IPS-18c (cell line): ENCODE results near the gene PKD1L1.
"Not testable (repeated sequence)": the region's sequence is repeated elsewhere in the genome, so short reads cannot be mapped to it uniquely, and the experiment has no call there.

ENCODE experiments used
- H3K4me3 ChIP-seq: 2 replicates; pipeline ENCODE4 v1.7.0; 2013; ENCODE audit warnings: low read depth, mild to moderate bottlenecking, low read length, moderate library complexity; ENCODE audit not compliant: insufficient read depth
- H3K9me3 ChIP-seq: one replicate; pipeline ENCODE4 v1.6.1; 2013; ENCODE audit warnings: mild to moderate bottlenecking, low read length, moderate library complexity; ENCODE audit not compliant: control insufficient read depth, insufficient read depth

Gene PKD1L1, protein sequence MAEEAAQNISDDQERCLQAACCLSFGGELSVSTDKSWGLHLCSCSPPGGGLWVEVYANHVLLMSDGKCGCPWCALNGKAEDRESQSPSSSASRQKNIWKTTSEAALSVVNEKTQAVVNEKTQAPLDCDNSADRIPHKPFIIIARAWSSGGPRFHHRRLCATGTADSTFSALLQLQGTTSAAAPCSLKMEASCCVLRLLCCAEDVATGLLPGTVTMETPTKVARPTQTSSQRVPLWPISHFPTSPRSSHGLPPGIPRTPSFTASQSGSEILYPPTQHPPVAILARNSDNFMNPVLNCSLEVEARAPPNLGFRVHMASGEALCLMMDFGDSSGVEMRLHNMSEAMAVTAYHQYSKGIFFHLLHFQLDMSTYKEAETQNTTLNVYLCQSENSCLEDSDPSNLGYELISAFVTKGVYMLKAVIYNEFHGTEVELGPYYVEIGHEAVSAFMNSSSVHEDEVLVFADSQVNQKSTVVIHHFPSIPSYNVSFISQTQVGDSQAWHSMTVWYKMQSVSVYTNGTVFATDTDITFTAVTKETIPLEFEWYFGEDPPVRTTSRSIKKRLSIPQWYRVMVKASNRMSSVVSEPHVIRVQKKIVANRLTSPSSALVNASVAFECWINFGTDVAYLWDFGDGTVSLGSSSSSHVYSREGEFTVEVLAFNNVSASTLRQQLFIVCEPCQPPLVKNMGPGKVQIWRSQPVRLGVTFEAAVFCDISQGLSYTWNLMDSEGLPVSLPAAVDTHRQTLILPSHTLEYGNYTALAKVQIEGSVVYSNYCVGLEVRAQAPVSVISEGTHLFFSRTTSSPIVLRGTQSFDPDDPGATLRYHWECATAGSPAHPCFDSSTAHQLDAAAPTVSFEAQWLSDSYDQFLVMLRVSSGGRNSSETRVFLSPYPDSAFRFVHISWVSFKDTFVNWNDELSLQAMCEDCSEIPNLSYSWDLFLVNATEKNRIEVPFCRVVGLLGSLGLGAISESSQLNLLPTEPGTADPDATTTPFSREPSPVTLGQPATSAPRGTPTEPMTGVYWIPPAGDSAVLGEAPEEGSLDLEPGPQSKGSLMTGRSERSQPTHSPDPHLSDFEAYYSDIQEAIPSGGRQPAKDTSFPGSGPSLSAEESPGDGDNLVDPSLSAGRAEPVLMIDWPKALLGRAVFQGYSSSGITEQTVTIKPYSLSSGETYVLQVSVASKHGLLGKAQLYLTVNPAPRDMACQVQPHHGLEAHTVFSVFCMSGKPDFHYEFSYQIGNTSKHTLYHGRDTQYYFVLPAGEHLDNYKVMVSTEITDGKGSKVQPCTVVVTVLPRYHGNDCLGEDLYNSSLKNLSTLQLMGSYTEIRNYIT (N-terminal part only)

DNA sequence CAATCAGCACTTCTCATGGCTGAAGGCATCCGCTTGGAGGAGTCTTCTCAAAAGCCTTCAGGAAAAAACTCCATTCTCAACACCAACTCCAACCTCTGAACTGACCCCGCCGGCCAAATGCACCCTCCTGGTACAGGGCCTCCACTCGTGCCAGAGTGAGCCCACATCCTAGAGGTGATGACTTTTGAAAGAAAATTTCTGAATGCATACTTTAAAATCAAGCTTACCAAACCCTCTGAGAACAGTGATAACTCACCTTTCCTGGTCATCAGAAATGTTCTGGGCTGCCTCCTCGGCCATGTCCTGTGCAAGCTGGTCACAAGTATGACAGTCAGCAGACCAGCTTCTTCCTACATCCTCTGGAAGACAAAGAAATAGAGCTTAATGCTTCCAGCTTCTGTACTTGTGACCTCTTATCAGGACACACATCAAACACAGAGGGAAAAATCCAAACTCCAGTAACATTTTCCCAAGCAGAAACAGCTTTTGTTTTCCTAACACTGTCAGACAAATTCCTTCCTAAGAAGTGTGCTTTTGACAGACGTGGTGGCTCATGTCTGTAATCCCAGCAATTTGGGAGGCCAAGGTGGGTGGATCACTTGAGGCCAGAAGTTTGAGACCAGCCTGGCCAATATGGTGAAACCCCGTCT is at the start of gene PKD1L1:
TSS of gene PKD1L1 (minus strand) at position 326 of the 650 bp plus-strand sequence. CDS start at position 300, 26 bp downstream.
- Histone ChIP-seq H3K9me3 (no peaks in the 10 kb centered on the region), H3K4me3 (no peak within 1 kb of the TSS)

DNA sequence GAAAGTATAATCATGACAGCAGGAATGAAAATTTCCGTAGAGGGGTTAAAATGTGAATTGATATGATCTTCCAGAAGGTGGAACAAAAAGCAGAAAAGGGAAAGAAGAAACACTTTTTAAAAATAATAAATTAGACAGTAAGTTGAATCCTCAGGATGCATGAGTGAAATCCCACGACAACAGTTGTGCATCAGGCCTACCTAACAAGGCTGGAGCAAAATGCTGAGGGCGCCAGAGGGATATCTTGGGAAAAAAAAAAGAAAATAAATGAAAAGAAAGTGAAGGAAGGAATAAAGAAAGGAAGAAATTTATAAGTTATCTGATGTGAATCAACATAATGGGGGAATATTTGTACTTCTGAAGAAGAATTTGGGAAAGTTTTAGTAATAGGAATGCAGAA is 44.2 kb upstream of the PKD1L1 start:
- Histone ChIP-seq H3K4me3 (no peak overlapping the region), H3K9me3 (no peaks in the 10 kb centered on the region)

DNA sequence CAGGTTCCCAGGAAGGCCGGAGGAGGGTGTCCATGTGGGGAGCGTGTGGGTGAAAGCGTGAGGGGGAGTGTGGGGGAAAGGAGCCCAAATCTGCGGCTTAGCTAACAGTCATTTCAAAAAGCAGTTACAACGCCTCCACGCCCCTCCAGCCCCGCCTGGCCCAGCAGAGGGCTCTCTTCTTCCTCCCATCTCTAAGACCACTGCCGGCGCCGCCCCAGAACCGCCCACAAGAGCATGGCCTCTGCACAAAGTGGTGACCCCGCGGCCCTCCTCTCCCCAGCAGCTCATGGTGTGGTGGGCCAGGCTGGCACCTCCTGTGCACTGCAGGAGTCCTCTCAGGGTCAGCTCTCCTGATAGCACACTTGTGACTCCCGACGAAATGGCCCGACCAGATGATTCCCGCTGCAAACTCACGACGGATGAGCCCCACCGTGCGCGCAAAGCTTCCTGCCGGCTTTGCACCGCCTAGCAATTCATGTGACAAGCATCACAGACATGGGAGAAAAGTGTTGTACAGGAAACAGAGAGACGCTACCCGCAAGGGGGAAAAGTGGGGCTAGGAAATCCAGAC is 43.6 kb upstream of the PKD1L1 start:
- peak overlapping the region; percentile 45; the same call in 1 of the 2 replicates for H3K4me3 ChIP-seq
- H3K9me3 ChIP-seq, result no peaks in the 10 kb centered on the region

DNA sequence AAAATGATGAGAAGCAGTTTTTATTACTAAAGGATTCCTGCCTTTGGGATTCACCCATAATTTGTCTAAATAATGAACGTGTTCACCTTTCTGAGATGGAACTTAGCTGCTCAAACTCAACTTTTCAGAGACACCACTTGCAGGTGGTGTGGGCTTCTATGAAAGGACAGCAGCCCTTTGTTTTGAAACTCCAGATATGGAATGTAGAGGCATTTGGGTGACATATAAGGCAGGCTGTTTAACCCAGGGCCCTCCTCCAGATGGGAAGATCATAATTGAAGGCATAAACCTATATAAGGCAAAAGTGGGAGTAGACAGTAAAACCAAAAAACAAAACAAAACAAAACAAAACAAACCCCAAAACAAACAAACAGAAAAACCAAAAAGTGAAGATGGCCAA is 43.0 kb upstream of the PKD1L1 start:
- Histone ChIP-seq H3K4me3 (no peak overlapping the region; the same call in 1 of the 2 replicates), H3K9me3 (no peaks in the 10 kb centered on the region)

DNA sequence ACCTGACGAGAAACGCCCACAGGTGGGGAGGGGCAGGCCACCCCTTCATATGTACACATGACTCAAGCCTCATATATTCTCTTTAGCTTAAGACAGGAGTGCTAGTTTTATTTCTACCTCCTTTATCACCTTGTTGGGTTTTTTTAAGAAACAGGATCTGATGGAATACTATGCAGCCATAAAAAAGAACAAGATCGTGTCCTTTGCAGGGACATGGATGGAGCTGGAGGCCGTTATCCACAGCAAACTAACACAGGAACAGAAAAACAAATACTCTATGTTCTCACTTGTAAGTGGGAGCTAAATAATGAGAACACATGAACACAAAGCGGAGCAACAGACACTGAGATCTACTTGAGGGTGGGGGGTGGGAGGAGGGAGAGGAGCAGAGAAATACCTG is 42.3 kb upstream of the PKD1L1 start:
- H3K4me3 ChIP-seq, result no peak overlapping the region
- H3K9me3 ChIP-seq, result no peaks in the 10 kb centered on the region

DNA sequence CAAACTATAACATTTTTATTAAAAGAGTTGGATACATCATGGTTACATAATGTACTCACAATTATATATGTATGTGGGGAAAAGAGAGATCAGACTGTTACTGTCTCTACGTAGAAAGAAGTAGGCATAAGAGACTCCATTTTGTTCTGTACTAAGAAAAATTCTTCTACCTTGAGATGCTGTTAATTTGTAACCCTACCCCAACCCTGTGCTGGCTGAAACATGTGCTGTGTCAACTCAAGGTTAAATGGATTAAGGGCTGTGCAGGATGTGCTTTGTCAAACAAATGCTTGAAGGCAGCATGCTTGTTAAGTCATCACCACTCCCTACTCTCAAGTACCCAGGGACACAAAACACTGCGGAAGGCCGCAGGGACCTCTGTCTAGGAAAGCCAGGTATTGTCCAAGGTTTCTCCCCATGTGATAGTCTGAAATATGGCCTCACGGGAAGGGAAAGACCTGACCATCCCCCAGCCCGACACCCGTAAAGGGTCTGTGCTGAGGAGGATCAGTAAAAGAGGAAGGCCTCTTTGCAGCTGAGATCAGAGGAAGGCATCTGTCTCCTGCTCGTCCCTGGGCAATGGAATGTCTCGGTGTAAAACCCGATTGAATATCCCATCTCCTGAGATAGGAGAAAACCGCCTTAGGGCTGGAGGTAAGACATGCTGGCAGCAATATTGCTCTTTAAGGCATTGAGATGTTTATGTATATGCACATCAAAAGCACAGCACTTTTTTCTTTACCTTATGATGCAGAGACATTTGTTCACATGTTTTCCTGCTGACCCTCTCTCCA is 41.5 kb upstream of the PKD1L1 start:
- H3K9me3 ChIP-seq, H3K4me3 ChIP-seq: not testable (repeated sequence)

DNA sequence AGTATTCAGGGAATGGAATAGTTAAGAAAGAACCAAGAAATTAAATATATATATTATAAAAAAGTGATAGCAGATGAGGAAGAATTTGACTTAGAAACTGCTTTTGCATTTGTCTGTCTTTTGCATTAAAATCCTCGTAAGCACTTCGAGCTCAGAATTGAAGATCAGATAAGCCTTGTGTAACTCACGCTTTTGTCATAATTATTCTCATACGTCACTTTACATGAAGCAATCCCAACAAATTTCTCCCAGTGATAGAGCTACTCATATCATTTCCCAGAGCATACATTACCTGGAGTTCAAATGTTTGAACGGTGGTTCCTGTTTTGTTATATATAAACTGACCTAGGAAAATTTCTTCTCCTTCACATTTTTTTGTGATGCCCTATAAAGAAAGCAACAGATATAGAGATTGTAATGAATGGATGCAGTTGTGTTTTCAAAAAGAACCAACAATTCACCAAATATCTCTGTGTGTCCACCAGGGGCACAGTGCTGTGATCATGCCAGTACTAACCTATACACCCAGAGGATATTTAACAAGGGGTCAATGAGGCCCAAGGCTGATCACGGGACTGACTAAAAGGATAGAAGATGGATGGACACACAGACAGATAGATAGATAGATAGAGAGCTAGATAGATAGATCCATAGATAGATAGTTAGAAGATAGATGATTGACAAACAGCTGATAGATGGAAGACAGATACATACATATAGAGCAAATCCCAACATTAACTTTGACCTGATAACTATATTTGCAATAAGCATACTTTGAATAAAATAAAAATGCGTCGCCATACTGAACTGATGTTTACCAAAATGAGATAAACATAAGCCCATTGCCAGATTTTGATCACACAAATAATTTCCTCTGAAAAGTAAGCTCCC is 40.5 kb upstream of the PKD1L1 start:
- Histone ChIP-seq H3K9me3 (no peaks in the 10 kb centered on the region), H3K4me3 (no peak overlapping the region)

DNA sequence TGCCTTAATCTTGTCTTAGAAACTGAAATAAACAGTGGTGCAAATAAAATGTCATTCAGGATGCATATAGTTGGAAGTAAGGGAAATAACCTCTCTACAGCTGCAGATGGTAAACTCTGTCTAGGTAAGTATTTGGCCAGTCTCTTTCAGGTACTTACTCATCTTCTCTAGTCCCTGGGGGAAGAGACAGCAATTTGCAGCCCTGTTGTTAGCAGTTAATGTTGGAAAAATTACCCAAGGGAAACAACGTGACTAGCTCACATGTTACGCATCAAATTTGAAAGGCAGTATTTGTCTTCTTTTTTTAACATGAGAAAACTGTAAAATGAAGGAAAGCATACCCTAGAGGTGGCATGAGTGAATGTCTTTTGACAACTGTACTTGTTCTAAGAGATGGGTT is 34.3 kb upstream of the PKD1L1 start:
- H3K9me3 ChIP-seq, result no peaks in the 10 kb centered on the region
- no peak overlapping the region for H3K4me3 ChIP-seq

DNA sequence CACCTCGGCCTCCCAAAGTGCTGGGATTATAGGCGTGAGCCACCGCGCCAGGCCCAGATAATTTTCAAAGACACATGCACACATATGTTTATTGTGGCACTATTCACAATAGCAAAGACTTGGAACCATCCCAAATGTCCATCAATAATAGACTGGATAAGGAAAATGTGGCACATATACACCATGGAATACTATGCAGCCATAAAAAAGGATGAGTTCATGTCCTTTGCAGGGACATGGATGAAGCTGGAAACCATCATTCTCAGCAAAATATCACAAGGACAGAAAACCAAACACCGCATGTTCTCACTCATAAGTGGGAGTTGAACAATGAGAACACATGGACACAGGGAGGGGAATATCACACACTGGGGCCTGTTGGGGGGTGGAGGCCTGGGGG is 32.4 kb upstream of the PKD1L1 start:
- not testable (repeated sequence) for H3K9me3 ChIP-seq, H3K4me3 ChIP-seq

DNA sequence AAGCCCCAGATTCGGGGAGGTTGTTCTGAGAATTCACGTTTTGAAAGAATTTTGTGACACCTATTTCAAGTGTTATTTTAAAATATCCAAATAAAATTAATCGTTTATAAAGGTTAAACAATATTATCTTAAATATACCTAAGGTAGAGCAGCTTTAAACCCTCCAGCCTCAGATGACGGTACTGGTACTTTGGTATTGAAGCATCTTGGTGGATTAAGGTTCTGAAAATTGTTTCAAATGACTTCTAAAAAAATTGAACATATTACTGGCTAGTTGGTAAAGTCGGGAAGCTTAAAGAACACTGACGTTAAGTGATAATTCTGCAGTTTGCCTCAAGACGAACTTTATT is 31.5 kb upstream of the PKD1L1 start:
- Histone ChIP-seq H3K9me3 (no peaks in the 10 kb centered on the region), H3K4me3 (peak overlapping the region; percentile 81; the same call in 1 of the 2 replicates)

DNA sequence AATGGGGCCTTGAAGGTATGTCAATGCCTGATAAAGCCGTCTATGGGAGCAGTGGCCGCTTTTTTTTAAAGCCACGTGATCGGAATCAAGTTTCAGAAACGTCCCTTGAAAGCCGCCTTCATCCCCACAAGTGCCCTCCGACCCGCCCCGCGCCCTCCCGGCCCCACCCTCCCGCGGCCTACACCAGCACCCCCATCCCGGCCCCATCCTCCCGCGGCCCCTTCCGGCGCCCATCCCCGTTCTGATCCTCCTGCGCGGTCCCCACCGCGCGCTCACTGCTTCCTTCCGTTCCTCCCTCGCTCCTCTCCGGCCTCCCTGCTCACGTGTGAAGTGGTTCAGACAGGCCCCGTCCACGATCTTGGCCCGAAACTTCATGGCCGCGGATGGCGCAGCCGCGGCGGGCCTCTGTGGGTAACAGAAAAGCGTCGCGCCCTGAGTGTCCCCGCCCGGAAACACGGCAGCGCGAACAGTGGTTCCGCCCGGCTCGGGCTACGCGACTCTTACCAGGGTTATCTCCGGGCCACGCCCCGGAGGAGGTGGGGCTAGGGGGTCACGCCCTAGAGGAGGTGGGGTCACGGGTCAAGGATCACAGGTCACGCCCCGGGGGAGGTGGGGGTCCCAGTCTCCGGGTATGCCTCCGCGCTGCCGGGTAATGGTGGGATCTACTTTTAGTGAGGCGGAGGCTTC is 31.0 kb upstream of the PKD1L1 start, which contains the start of gene HUS1:
TSS of gene HUS1 (minus strand) at position 471 of the 687 bp plus-strand sequence. CDS start at position 375, 96 bp downstream.
- H3K9me3 ChIP-seq, result no peaks in the 10 kb centered on the region
- peak within 1 kb of the TSS; percentile 81 for H3K4me3 ChIP-seq

DNA sequence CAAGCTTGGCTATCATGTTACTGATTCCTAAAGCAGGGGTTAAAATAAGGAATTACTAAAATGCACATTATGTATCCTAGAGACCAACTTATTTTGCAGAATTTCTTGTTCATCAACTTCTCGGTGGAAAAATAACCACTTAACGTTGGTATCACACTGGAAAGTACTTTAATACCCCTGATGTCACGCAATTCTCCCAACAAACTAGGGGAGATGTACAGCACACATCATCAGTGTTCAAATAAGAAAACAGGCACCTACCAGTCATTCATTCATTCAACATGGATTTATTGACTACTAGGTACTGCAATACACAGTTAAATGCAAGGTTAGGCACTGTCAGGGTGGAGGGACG is 30.5 kb upstream of the PKD1L1 start:
- H3K9me3 ChIP-seq, result no peaks in the 10 kb centered on the region

DNA sequence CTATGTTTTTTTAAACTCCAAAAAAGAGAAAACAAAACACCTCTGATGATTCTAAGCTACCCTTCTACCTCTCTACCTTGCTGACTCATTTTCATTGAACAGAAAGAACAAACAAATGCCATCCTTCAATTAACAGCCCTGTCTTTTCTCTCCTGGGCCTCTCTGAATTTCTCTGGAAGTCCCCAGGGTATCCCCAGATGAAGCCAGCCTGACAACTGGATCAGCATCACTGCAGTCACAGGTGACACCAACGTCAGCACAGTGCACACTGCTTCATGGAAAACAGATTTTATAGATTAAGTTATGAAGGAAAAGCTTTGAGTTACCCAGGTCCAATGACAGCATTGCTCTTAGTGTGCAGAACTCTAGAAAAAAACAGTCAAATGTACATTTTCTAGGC is 25.5 kb upstream of the PKD1L1 start:
- Histone ChIP-seq H3K9me3 (no peaks in the 10 kb centered on the region), H3K4me3 (no peak overlapping the region)

More for the DNA sequence above, 30.5 kb upstream of the PKD1L1 start:
- peak overlapping the region; percentile 81 for H3K4me3 ChIP-seq

DNA sequence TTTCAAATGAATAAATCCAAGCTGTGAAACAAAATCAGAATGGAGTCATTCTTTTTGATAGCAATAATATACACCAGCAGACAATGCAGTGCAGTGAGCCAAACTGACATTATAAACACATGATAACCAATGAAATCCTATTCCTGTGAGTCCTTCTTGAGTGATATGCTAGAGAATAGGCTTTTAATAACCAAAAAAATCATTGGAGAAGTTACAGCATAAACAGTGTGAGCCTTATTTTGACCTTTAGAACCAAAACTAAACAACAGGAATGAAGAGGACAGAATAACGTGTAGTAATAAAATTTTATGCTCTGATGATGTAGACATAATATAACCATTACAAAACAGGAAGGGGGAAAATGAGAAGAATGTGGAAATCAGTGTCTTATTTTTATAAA is 22.5 kb upstream of the PKD1L1 start:
- no peaks in the 10 kb centered on the region for H3K9me3 ChIP-seq

More for the DNA sequence above, 22.5 kb upstream of the PKD1L1 start:
- no peak overlapping the region for H3K4me3 ChIP-seq
